ENCODE data around the gene MYO18B.

GRCh38 chr22:25849522-25849921 is 107.5 kb downstream of the MYO18B start:
- TF ChIP-seq ZFX (IDR thresholded peaks at IDR 0.05) (no peak), CTCF (conservative IDR thresholded peaks at IDR 0.05) (no peak)

Data from C4-2B (cell line).